ENCODE data around the gene SNRNP35. TPM values are rescaled to one million over a fixed set of nuclear protein-coding genes. Genes with fewer than 3 reads are reported as not detected.
"Not testable (repeated sequence)": the region's sequence is repeated elsewhere in the genome, so short reads cannot be mapped to it uniquely, and the experiment has no call there.

The SNRNP35 gene
- total RNA-seq, 3 donors from 2014 or later, result 20.8 to 26.3 (median 21.5) TPM

DNA sequence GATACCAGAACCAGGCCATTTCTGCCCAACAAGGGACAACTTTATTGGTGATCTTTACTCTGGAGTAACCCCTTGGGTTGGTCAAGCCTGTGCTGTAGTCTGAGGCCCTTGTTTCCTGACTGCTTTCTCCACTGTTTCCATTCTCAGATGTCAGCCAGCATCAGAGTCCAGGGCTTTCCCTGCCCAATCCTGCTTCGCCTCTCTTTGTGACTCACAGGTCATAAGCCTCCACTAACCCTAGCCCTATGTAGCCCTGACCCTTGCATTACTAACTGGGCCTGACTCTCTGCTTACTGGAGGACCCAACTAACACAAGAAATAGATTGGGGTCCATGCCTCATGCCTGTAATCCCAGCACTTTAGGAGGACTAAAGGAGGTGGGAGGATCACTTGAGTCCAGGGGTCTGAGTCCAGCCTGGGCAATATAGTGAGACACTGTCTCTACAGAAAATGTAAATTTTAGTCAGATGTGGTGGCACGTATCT is 8.6 kb upstream of the SNRNP35 start:
- H3K4me1 ChIP-seq (ENCODE audit: low read depth), result peaks cover 6% of the 10 kb centered on the region
- no peak overlapping the region for H3K4me3 ChIP-seq
- DNase-seq, result no peak
- intact Hi-C loops (cut with DNase I, micrococcal nuclease), result no loop called here
- ATAC-seq, result peak; percentile 27
- H3K9me3 ChIP-seq, result no peaks in the 10 kb centered on the region
- H3K36me3 ChIP-seq (ENCODE audit: low read depth), result no peaks in the 10 kb centered on the region
- TF ChIP-seq, protein P1, sequence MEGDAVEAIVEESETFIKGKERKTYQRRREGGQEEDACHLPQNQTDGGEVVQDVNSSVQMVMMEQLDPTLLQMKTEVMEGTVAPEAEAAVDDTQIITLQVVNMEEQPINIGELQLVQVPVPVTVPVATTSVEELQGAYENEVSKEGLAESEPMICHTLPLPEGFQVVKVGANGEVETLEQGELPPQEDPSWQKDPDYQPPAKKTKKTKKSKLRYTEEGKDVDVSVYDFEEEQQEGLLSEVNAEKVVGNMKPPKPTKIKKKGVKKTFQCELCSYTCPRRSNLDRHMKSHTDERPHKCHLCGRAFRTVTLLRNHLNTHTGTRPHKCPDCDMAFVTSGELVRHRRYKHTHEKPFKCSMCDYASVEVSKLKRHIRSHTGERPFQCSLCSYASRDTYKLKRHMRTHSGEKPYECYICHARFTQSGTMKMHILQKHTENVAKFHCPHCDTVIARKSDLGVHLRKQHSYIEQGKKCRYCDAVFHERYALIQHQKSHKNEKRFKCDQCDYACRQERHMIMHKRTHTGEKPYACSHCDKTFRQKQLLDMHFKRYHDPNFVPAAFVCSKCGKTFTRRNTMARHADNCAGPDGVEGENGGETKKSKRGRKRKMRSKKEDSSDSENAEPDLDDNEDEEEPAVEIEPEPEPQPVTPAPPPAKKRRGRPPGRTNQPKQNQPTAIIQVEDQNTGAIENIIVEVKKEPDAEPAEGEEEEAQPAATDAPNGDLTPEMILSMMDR (IDR thresholded peaks at IDR 0.05), result no peak

GRCh38 chr12:123449856-123450255 is 8.1 kb upstream of the SNRNP35 start:
- H3K4me1 ChIP-seq (ENCODE audit: low read depth), result peaks cover 6% of the 10 kb centered on the region
- ATAC-seq (no peak), DNase-seq (no peak)
- TF ChIP-seq, protein P1 (IDR thresholded peaks at IDR 0.05), result no peak
- H3K9me3 ChIP-seq, result no peaks in the 10 kb centered on the region
- H3K4me3 ChIP-seq, result no peak overlapping the region
- intact Hi-C loops (cut with DNase I, micrococcal nuclease), result no loop called here
- no peaks in the 10 kb centered on the region for H3K36me3 ChIP-seq (ENCODE audit: low read depth)

- TF ChIP-seq, protein P1 (IDR thresholded peaks at IDR 0.05), result no peak
- DNase-seq, result no peak
- intact Hi-C loops (cut with DNase I, micrococcal nuclease), result no loop called here
- no peak for ATAC-seq
- H3K36me3 ChIP-seq (ENCODE audit: low read depth), result no peaks in the 10 kb centered on the region
- H3K4me3 ChIP-seq, result no peak overlapping the region
- H3K4me1 ChIP-seq (ENCODE audit: low read depth), result peaks cover 4% of the 10 kb centered on the region
- no peaks in the 10 kb centered on the region for H3K9me3 ChIP-seq
Measured at GRCh38 chr12:123450636-123451035, 7.3 kb upstream of the SNRNP35 start.

- ATAC-seq; H3K4me3 ChIP-seq; H3K36me3 ChIP-seq (ENCODE audit: low read depth); intact Hi-C loops (cut with DNase I, micrococcal nuclease); H3K4me1 ChIP-seq (ENCODE audit: low read depth); DNase-seq; H3K9me3 ChIP-seq: not testable (repeated sequence)
Measured at GRCh38 chr12:123452276-123452550, 5.7 kb upstream of the SNRNP35 start.

GRCh38 chr12:123453165-123453564 is 4.8 kb upstream of the SNRNP35 start:
- intact Hi-C loops (cut with DNase I, micrococcal nuclease), result no loop called here

DNA sequence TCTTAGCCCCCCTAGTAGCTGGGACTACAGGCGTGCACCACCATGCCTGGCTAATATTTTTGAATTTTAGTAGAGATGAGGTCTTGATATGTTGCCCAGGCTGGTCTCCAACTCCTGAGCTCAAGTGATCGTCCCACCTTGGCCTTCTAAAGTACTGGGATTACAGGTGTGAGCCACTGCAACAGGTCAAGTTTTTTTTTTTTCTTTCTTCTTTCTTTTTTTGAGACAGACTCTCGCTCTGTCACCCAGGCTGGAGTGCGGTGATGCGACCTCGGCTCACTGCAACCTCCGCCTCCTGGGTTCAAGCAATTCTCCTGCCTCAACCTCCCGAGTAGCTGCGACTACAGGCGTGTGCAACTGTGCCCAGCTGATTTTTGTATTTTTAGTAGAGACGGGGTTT is 5.2 kb downstream of the SNRNP35 start:
- H3K36me3 ChIP-seq (ENCODE audit: low read depth); ATAC-seq; H3K4me1 ChIP-seq (ENCODE audit: low read depth); H3K4me3 ChIP-seq; H3K9me3 ChIP-seq; intact Hi-C loops (cut with DNase I, micrococcal nuclease); DNase-seq: not testable (repeated sequence)

More at GRCh38 chr12:123453165-123453564, 4.8 kb upstream of the SNRNP35 start:
- TF ChIP-seq, protein P1 (IDR thresholded peaks at IDR 0.05), result no peak
- H3K36me3 ChIP-seq (ENCODE audit: low read depth), result no peaks in the 10 kb centered on the region
- H3K4me3 ChIP-seq, result no peak overlapping the region
- H3K4me1 ChIP-seq (ENCODE audit: low read depth), result no peaks in the 10 kb centered on the region
- ATAC-seq (no peak), DNase-seq (no peak)
- H3K9me3 ChIP-seq, result no peaks in the 10 kb centered on the region

- TF ChIP-seq, protein P1 (IDR thresholded peaks at IDR 0.05), result no peak
- intact Hi-C loops (cut with DNase I, micrococcal nuclease), result no loop called here
- Histone ChIP-seq H3K4me1 (ENCODE audit: low read depth) (no peaks in the 10 kb centered on the region), H3K36me3 (ENCODE audit: low read depth) (no peaks in the 10 kb centered on the region), H3K9me3 (no peaks in the 10 kb centered on the region), H3K4me3 (no peak overlapping the region)
- no peak for DNase-seq
- no peak for ATAC-seq
Measured at GRCh38 chr12:123465084-123465483, 7.1 kb downstream of the SNRNP35 start.
